OCI-LY3 (cell line): ENCODE results near the gene HNF1B.
A peak's percentile ranks its signal among the peaks of the same experiment; 100 is the strongest.

Source experiments
- H2AFZ ChIP-seq: fragments of 200-600, 300-600 bp; shearing (Covaris generic); 2 replicates; pipeline ENCODE4 v1.6.0; 2014; ENCODE audit warnings: antibody characterized with exemption, low read depth, low read length
- H3K27ac ChIP-seq: fragments of 200-600, 300-600 bp; sonication (generic); 2 replicates; pipeline ENCODE4 v1.5.1; 2014; ENCODE audit warnings: mild to moderate bottlenecking, low read length, moderate library complexity, mixed read lengths
- H3K27me3 ChIP-seq: fragments of 200-600, 300-600 bp; sonication (generic); 2 replicates; pipeline ENCODE4 v1.6.1; 2014; ENCODE audit warnings: low read depth, low read length, mixed read lengths
- H3K36me3 ChIP-seq: fragments of 200-600, 300-600 bp; sonication (generic); replicated peaks from 2 replicates; pipeline ENCODE3; 2014; ENCODE audit warnings: low read depth, low read length, mixed read lengths
- H3K4me1 ChIP-seq: fragments of 300-600, 200-600 bp; sonication (generic); 2 replicates; pipeline ENCODE4 v1.6.1; 2014; ENCODE audit warnings: low read length, mixed read lengths
- H3K4me2 ChIP-seq: fragments of 200-600, 300-600 bp; sonication (generic); 2 replicates; pipeline ENCODE4 v1.6.1; 2014; ENCODE audit warnings: low read length, mixed read lengths
- H3K4me3 ChIP-seq: fragments of 300-600, 200-600 bp; sonication (generic); 2 replicates; pipeline ENCODE4 v1.5.1; 2014; ENCODE audit warnings: antibody characterized with exemption, mild to moderate bottlenecking, low read length, moderate library complexity
- H3K79me2 ChIP-seq: fragments of 300-600, 200-600 bp; shearing (Covaris generic); 2 replicates; pipeline ENCODE4 v1.6.1; 2014; ENCODE audit warnings: mild to moderate bottlenecking, low read length, mixed read lengths
- H3K9ac ChIP-seq: fragments of 300-600, 200-600 bp; shearing (Covaris generic); 2 replicates; pipeline ENCODE4 v1.6.0; 2014; ENCODE audit warnings: mild to moderate bottlenecking, low read length, moderate library complexity
- H3K9me3 ChIP-seq: fragments of 200-600, 300-600 bp; shearing (Covaris generic); 2 replicates; pipeline ENCODE4 v1.6.1; 2014; ENCODE audit warnings: low read length, mixed read lengths; ENCODE audit not compliant: insufficient read depth
- H4K20me1 ChIP-seq: fragments of 200-600, 300-600 bp; sonication (generic); 2 replicates; pipeline ENCODE4 v1.6.1; 2016; ENCODE audit warnings: low read length, mixed read lengths; ENCODE audit not compliant: insufficient read depth
- CTCF ChIP-seq: fragments of 200-600, 300-600 bp; sonication (generic); IDR thresholded peaks from 2 replicates; pipeline ENCODE4 v1.5.1; 2014; ENCODE audit warnings: antibody characterized with exemption, low read length, low read depth
- EZH2phosphoT487 ChIP-seq: fragments of 200-600 bp; shearing (Covaris generic); IDR thresholded peaks from 2 replicates; pipeline ENCODE4 v1.6.1; 2018; ENCODE audit warnings: antibody characterized with exemption, mixed run types, low read depth

The HNF1B gene

GRCh38 chr17:37741341-37742115, 3.3 kb downstream of the HNF1B start:
- peak overlapping the region; percentile 97 for H3K9ac ChIP-seq
- TF ChIP-seq CTCF: no peak
- no peak for TF ChIP-seq EZH2phosphoT487
- H3K4me2 ChIP-seq: peak overlapping the region; percentile 96
- peaks cover 17% of the 10 kb centered on the region for H3K4me1 ChIP-seq
- peaks cover 94% of the 10 kb centered on the region for H3K79me2 ChIP-seq
- no peaks in the 10 kb centered on the region for H3K9me3 ChIP-seq
- H3K27me3 ChIP-seq: no peaks in the 10 kb centered on the region
- peaks cover 40% of the 10 kb centered on the region for H3K36me3 ChIP-seq
- peaks cover 36% of the 10 kb centered on the region for H4K20me1 ChIP-seq
- peak overlapping the region; percentile 91 for H3K27ac ChIP-seq
- no peak overlapping the region for H2AFZ ChIP-seq
- peak overlapping the region; percentile 95 for H3K4me3 ChIP-seq

- peaks cover 40% of the 10 kb centered on the region for H4K20me1 ChIP-seq
- H3K27me3 ChIP-seq: no peaks in the 10 kb centered on the region
- H3K9me3 ChIP-seq: no peaks in the 10 kb centered on the region
- H3K36me3 ChIP-seq: peaks cover 44% of the 10 kb centered on the region
- H3K9ac ChIP-seq: peak overlapping the region; percentile 97
- no peak overlapping the region for H2AFZ ChIP-seq
- H3K27ac ChIP-seq: no peak overlapping the region
- peak overlapping the region; percentile 95 for H3K4me3 ChIP-seq
- TF ChIP-seq EZH2phosphoT487: no peak
- no peak for TF ChIP-seq CTCF
- peak overlapping the region; percentile 96 for H3K4me2 ChIP-seq
- H3K79me2 ChIP-seq: peaks cover 94% of the 10 kb centered on the region
- H3K4me1 ChIP-seq: peaks cover 13% of the 10 kb centered on the region
Observed at GRCh38 chr17:37740915-37741314, 3.9 kb downstream of the HNF1B start.

- H3K27me3 ChIP-seq: no peaks in the 10 kb centered on the region
- H3K4me3 ChIP-seq: no peak overlapping the region
- no peak for TF ChIP-seq CTCF
- no peak for TF ChIP-seq EZH2phosphoT487
- no peak overlapping the region for H3K27ac ChIP-seq
- peaks cover 76% of the 10 kb centered on the region for H3K79me2 ChIP-seq
- H4K20me1 ChIP-seq: peaks cover 48% of the 10 kb centered on the region
- no peaks in the 10 kb centered on the region for H3K9me3 ChIP-seq
- peaks cover 68% of the 10 kb centered on the region for H3K36me3 ChIP-seq
- no peak overlapping the region for H2AFZ ChIP-seq
- H3K4me2 ChIP-seq: no peak overlapping the region
- peaks cover 13% of the 10 kb centered on the region for H3K4me1 ChIP-seq
- H3K9ac ChIP-seq: no peak overlapping the region
Observed at GRCh38 chr17:37737971-37738370, 6.9 kb downstream of the HNF1B start.

- no peaks in the 10 kb centered on the region for H3K27me3 ChIP-seq
Observed at GRCh38 chr17:37737081-37737480, 7.8 kb downstream of the HNF1B start.

More at GRCh38 chr17:37737081-37737480, 7.8 kb downstream of the HNF1B start:
- peaks cover 48% of the 10 kb centered on the region for H4K20me1 ChIP-seq
- no peak overlapping the region for H3K27ac ChIP-seq
- no peak overlapping the region for H3K4me2 ChIP-seq
- peaks cover 74% of the 10 kb centered on the region for H3K36me3 ChIP-seq
- TF ChIP-seq EZH2phosphoT487 (no peak), CTCF (peak; percentile 18; the same call in 1 of the 2 replicates)
- no peak overlapping the region for H2AFZ ChIP-seq
- peaks cover 13% of the 10 kb centered on the region for H3K4me1 ChIP-seq
- no peak overlapping the region for H3K4me3 ChIP-seq
- no peaks in the 10 kb centered on the region for H3K9me3 ChIP-seq
- H3K9ac ChIP-seq: no peak overlapping the region
- peaks cover 67% of the 10 kb centered on the region for H3K79me2 ChIP-seq
